ENCODE measurements around the gene ANKRD13A. TPM values are rescaled to one million over a fixed set of nuclear protein-coding genes. Genes with fewer than 3 reads are reported as not detected.
"Not testable (repeated sequence)": the region's sequence is repeated elsewhere in the genome, so short reads cannot be mapped to it uniquely, and the experiment has no call there.

ANKRD13A gene
- total RNA-seq, 1 donor from 2014 or later: 35.4 TPM

DNA sequence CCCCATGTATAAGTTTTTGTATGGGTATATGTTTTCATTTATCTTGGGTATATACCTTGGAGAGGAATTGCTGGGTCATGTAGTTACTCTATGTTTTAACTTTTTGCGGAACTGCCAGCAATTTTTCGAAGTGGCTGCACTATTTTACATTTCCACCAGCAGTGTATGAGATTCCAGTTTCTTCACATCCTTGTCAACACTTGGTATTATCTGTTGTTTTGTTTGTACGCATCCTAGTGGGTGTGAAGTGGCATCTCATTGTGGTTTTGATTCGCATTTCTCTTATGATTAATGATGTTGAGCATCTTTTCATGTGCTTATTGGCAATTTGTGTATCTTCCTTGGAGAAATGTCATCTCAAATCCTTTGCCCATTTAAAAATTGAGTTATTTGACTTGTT lies 6.9 kb downstream of the ANKRD13A start:
- Histone ChIP-seq H3K36me3 (no peaks in the 10 kb centered on the region), H3F3A (ENCODE audit: low read depth) (no peaks in the 10 kb centered on the region), H3K79me2 (ENCODE audit: low read depth) (no peaks in the 10 kb centered on the region), H2AFZ (replicated peaks) (no peak overlapping the region), H4K20me1 (ENCODE audit: low read depth) (no peaks in the 10 kb centered on the region), H3K9ac (no peak overlapping the region), H3K4me1 (no peaks in the 10 kb centered on the region), H3K4me2 (no peak overlapping the region), H3K27ac (no peak overlapping the region), H3K27me3 (peaks cover under 1% of the 10 kb centered on the region), H3K9me3 (ENCODE audit: low read depth) (no peaks in the 10 kb centered on the region), H3K4me3 (no peak overlapping the region)
- H3K36me3 Mint-ChIP-seq: peaks cover 4% of the 10 kb centered on the region
- no peak overlapping the region for H3K4me3 Mint-ChIP-seq
- DNase-seq (ENCODE audit: low spot score): no peak
- TF ChIP-seq EZH2 (IDR thresholded peaks at IDR 0.05) (no peak), EZH2phosphoT487 (IDR thresholded peaks at IDR 0.05) (no peak)
- TF ChIP-seq, protein P1, sequence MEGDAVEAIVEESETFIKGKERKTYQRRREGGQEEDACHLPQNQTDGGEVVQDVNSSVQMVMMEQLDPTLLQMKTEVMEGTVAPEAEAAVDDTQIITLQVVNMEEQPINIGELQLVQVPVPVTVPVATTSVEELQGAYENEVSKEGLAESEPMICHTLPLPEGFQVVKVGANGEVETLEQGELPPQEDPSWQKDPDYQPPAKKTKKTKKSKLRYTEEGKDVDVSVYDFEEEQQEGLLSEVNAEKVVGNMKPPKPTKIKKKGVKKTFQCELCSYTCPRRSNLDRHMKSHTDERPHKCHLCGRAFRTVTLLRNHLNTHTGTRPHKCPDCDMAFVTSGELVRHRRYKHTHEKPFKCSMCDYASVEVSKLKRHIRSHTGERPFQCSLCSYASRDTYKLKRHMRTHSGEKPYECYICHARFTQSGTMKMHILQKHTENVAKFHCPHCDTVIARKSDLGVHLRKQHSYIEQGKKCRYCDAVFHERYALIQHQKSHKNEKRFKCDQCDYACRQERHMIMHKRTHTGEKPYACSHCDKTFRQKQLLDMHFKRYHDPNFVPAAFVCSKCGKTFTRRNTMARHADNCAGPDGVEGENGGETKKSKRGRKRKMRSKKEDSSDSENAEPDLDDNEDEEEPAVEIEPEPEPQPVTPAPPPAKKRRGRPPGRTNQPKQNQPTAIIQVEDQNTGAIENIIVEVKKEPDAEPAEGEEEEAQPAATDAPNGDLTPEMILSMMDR (IDR thresholded peaks at IDR 0.05): no peak
- peaks cover under 1% of the 10 kb centered on the region for H3K4me1 Mint-ChIP-seq
- H3K9me3 Mint-ChIP-seq: no peaks in the 10 kb centered on the region
- H3K27ac Mint-ChIP-seq: no peak overlapping the region
- peaks cover 4% of the 10 kb centered on the region for H3K27me3 Mint-ChIP-seq (ENCODE audit: insufficient read depth, low read depth)

DNA sequence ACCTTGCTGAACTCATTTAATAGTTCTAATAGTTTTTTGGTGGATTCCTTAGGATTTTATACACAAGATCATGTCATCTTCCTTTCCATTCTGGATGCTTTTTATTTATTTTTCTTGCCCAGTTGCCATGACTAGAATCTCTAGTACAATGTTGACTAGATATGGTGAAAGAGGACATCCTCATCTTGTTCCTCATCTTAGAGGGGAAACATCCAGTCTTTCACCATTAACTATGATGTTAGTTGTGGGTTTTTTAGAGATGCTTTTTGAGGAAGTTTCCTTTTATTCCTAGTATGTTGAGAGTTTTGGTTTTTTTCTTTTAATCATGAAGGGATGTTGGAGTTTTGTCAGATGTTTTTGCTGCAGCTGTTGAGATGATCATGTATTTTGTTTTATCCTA lies 8.7 kb downstream of the ANKRD13A start:
- H3K27me3 Mint-ChIP-seq (ENCODE audit: insufficient read depth, low read depth): peaks cover 4% of the 10 kb centered on the region
- Histone ChIP-seq H2AFZ (replicated peaks) (no peak overlapping the region), H3K4me2 (no peak overlapping the region), H3K9me3 (ENCODE audit: low read depth) (no peaks in the 10 kb centered on the region), H4K20me1 (ENCODE audit: low read depth) (no peaks in the 10 kb centered on the region), H3K4me3 (no peak overlapping the region), H3K27me3 (no peaks in the 10 kb centered on the region), H3K9ac (no peak overlapping the region), H3K4me1 (no peaks in the 10 kb centered on the region), H3F3A (ENCODE audit: low read depth) (no peaks in the 10 kb centered on the region), H3K79me2 (ENCODE audit: low read depth) (no peaks in the 10 kb centered on the region), H3K27ac (no peak overlapping the region), H3K36me3 (no peaks in the 10 kb centered on the region)
- no peaks in the 10 kb centered on the region for H3K4me1 Mint-ChIP-seq
- H3K36me3 Mint-ChIP-seq: peaks cover 7% of the 10 kb centered on the region
- DNase-seq (ENCODE audit: low spot score): no peak
- no peak for TF ChIP-seq EZH2 (IDR thresholded peaks at IDR 0.05)
- TF ChIP-seq, protein P1 (IDR thresholded peaks at IDR 0.05): no peak
- H3K9me3 Mint-ChIP-seq: no peaks in the 10 kb centered on the region
- no peak overlapping the region for H3K4me3 Mint-ChIP-seq
- H3K27ac Mint-ChIP-seq: no peak overlapping the region

DNA sequence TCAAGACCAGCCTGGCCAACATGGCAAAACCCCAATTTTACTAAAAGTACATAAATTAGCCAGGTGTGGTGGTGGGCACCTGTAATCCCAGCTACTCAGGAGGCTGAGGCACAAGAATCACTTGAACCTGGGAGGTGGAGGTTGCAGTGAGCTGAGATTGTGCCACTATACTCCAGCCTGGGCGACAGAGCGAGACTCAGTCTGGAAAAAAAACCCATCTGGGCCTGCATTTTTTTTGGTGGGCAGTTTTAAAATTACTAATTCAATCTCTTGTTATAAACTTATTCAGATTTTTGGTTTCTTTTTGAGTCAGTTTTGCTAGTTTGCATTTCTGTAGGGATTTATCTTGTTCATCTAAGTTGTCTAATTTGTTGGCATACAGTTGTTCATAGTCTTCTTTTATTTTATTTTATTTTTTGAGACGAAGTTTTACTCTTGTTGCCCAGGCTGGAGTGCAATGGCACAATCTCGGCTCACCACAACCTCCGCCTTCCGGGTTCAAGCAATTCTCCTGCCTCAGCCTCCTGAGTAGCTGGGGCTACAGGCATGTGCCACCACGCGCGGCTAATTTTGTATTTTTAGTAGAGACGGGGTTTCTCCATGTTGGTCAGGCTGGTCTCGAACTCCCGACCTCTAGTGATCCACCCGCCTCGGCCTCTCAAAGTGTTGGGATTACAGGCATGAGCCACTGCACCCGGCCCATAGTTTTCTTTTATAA lies 9.6 kb downstream of the ANKRD13A start:
- H3F3A ChIP-seq (ENCODE audit: low read depth); H3K4me3 ChIP-seq; H3K9ac ChIP-seq; H3K4me1 ChIP-seq; DNase-seq (ENCODE audit: low spot score); H3K27ac ChIP-seq; H3K9me3 Mint-ChIP-seq; H3K27me3 ChIP-seq; H2AFZ ChIP-seq (replicated peaks); H3K9me3 ChIP-seq (ENCODE audit: low read depth); H3K4me3 Mint-ChIP-seq; H3K79me2 ChIP-seq (ENCODE audit: low read depth); H3K36me3 ChIP-seq; H3K27ac Mint-ChIP-seq; H3K4me2 ChIP-seq; H3K4me1 Mint-ChIP-seq; H4K20me1 ChIP-seq (ENCODE audit: low read depth); H3K27me3 Mint-ChIP-seq (ENCODE audit: insufficient read depth, low read depth): not testable (repeated sequence)
- peaks cover 11% of the 10 kb centered on the region for H3K36me3 Mint-ChIP-seq

DNA sequence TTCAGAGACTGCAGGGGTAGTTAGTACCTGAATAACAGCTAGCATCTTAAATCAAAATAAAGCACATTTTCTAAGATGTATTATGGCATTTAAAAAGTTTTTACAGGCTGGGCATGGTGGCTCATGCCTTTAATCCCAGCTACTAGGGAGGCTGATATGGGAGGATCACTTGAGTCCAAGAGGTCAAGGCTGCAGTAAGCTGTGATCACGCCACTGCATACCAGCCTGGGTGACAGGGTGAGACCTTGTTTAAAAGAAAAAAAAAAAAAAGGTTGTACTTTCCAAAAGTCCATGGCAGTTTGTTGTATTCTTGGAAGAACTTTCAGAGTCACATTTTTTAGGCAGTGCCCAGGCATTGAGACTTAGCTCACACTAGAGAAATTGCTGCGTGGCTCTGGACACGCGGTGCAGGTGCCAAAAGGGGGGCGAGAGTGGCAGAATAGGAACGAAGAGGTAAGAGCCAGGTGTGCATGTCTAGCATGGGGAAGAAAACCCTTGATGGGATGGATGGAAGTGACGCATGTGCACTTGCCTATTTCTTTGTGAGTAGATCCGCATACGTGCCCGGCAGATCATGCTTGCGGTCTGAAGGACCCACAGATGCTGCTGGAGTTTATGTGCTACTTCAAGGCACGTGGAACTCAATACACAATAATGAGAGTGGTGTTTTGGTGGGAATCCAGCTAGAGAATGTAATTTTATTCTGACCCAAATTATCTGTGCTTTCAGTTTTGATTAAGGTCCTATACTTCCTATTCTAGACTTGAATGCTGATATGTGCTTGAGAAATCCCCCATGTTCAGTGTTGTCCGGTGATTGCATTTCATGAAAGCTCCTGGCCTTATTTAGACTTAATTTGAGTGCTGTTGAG lies 11.9 kb downstream of the ANKRD13A start:
- Histone ChIP-seq H3K4me3 (no peak overlapping the region), H3K4me1 (no peaks in the 10 kb centered on the region), H3K9ac (no peak overlapping the region), H4K20me1 (ENCODE audit: low read depth) (no peaks in the 10 kb centered on the region), H3K36me3 (no peaks in the 10 kb centered on the region), H3K27me3 (no peaks in the 10 kb centered on the region), H3K9me3 (ENCODE audit: low read depth) (no peaks in the 10 kb centered on the region), H3K4me2 (no peak overlapping the region), H2AFZ (replicated peaks) (no peak overlapping the region), H3K27ac (no peak overlapping the region), H3K79me2 (ENCODE audit: low read depth) (no peaks in the 10 kb centered on the region), H3F3A (ENCODE audit: low read depth) (no peaks in the 10 kb centered on the region)
- Mint-ChIP-seq H3K27ac (no peak overlapping the region), H3K27me3 (ENCODE audit: insufficient read depth, low read depth) (no peaks in the 10 kb centered on the region), H3K4me3 (no peak overlapping the region), H3K36me3 (peaks cover 9% of the 10 kb centered on the region), H3K4me1 (no peaks in the 10 kb centered on the region), H3K9me3 (no peaks in the 10 kb centered on the region)
- DNase-seq (ENCODE audit: low spot score): no peak
- TF ChIP-seq EZH2 (IDR thresholded peaks at IDR 0.05) (no peak), EZH2phosphoT487 (IDR thresholded peaks at IDR 0.05) (no peak)
- TF ChIP-seq, protein P1 (IDR thresholded peaks at IDR 0.05): no peak
